ENCODE data around the gene NR5A1.

DNA sequence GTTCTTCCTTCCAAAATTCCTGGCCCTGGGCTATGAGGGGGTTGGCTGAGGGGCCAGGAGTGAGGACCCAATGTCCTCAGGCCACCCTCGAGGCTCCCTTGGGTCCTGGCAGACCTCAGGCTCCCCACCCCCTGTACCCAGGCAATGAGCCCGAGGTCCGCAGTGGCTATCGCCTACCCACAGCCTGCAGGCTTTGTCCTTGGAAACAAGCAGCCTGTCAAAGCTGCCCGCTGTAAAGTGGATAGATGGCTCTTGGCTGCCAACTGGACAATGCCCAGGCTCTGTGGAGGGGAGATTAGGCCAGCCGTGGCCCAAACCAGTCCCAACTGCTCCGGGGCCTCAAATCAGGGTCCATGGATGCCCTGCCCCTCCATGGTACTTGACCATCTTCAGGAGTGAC, 59.2 kb downstream of the NR5A1 start:
- no peak for TF ChIP-seq CTCF (IDR thresholded peaks at IDR 0.05)
- no peak for TF ChIP-seq EZH2phosphoT487 (IDR thresholded peaks at IDR 0.05)
